ENCODE data around the gene HBEGF.

Gene HBEGF

DNA sequence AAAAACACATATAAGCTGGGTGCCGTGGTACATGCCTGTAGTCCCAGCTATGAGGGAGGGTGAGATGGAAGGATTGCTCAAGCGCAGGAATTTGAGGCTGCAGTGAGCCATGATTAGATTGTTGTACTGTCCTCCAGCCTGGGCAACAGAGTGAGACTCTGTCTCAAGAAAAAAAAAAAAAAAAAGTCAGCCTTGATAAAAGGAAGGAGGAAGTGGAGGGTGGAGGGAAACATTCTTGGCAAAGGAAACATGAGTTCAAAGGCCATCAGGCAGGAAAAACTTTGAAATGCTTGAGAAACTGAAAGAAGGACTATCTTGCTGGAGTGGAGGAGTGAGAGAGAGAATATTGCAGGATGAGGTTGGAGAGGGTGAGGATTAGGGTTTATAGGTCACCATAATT, 36.9 kb upstream of the HBEGF start:
- peak; percentile 5 for DNase-seq (ENCODE audit: low spot score)
- Histone ChIP-seq H3K4me3 (ENCODE audit: severe bottlenecking) (no peak overlapping the region), H3K27me3 (ENCODE audit: insufficient read depth, poor library complexity, severe bottlenecking) (no peaks in the 10 kb centered on the region), H3K27ac (ENCODE audit: poor library complexity, severe bottlenecking) (no peak overlapping the region), H3K9me3 (ENCODE audit: severe bottlenecking) (peaks cover 8% of the 10 kb centered on the region), H3K36me3 (ENCODE audit: low read depth) (no peaks in the 10 kb centered on the region), H3K4me1 (ENCODE audit: insufficient read depth, poor library complexity, severe bottlenecking) (no peaks in the 10 kb centered on the region)
- ATAC-seq (ENCODE audit: low read depth), result no peak
- TF ChIP-seq, protein P1, sequence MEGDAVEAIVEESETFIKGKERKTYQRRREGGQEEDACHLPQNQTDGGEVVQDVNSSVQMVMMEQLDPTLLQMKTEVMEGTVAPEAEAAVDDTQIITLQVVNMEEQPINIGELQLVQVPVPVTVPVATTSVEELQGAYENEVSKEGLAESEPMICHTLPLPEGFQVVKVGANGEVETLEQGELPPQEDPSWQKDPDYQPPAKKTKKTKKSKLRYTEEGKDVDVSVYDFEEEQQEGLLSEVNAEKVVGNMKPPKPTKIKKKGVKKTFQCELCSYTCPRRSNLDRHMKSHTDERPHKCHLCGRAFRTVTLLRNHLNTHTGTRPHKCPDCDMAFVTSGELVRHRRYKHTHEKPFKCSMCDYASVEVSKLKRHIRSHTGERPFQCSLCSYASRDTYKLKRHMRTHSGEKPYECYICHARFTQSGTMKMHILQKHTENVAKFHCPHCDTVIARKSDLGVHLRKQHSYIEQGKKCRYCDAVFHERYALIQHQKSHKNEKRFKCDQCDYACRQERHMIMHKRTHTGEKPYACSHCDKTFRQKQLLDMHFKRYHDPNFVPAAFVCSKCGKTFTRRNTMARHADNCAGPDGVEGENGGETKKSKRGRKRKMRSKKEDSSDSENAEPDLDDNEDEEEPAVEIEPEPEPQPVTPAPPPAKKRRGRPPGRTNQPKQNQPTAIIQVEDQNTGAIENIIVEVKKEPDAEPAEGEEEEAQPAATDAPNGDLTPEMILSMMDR (IDR thresholded peaks at IDR 0.05; ENCODE audit: poor library complexity, severe bottlenecking), result no peak

DNA sequence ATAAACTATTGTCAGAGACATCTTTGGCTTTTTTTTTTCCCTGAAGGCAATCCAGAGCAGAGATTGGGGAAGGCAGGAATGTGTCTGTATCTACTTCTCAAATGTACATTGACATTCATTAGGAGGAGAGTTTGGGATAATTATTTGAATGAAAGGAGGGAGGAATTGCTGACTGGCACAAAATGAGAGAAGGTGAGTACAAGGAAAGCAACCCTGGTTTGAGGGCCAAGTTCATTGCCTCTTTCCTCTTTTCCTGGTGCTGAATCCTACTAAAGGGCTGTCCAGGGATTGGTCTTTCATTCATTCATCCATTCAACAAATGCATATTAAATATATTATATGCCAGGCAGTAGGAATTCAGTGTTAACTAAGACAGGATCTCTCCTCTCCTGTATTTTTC, 36.5 kb upstream of the HBEGF start:
- Histone ChIP-seq H3K9me3 (ENCODE audit: severe bottlenecking) (peaks cover 8% of the 10 kb centered on the region), H3K27ac (ENCODE audit: poor library complexity, severe bottlenecking) (no peak overlapping the region), H3K4me1 (ENCODE audit: insufficient read depth, poor library complexity, severe bottlenecking) (no peaks in the 10 kb centered on the region), H3K27me3 (ENCODE audit: insufficient read depth, poor library complexity, severe bottlenecking) (no peaks in the 10 kb centered on the region), H3K4me3 (ENCODE audit: severe bottlenecking) (no peak overlapping the region), H3K36me3 (ENCODE audit: low read depth) (no peaks in the 10 kb centered on the region)
- TF ChIP-seq, protein P1 (IDR thresholded peaks at IDR 0.05; ENCODE audit: poor library complexity, severe bottlenecking), result no peak
- no peak for DNase-seq (ENCODE audit: low spot score)
- ATAC-seq (ENCODE audit: low read depth), result no peak

GRCh38 chr5:140381972-140382371, 35.6 kb upstream of the HBEGF start:
- Histone ChIP-seq H3K4me3 (ENCODE audit: severe bottlenecking) (no peak overlapping the region), H3K27ac (ENCODE audit: poor library complexity, severe bottlenecking) (no peak overlapping the region), H3K36me3 (ENCODE audit: low read depth) (no peaks in the 10 kb centered on the region), H3K27me3 (ENCODE audit: insufficient read depth, poor library complexity, severe bottlenecking) (no peaks in the 10 kb centered on the region), H3K4me1 (ENCODE audit: insufficient read depth, poor library complexity, severe bottlenecking) (no peaks in the 10 kb centered on the region), H3K9me3 (ENCODE audit: severe bottlenecking) (peaks cover 8% of the 10 kb centered on the region)
- TF ChIP-seq, protein P1 (IDR thresholded peaks at IDR 0.05; ENCODE audit: poor library complexity, severe bottlenecking), result no peak
- no peak for ATAC-seq (ENCODE audit: low read depth)
- peak; percentile 1 for DNase-seq (ENCODE audit: low spot score)

GRCh38 chr5:140381351-140381750, 34.9 kb upstream of the HBEGF start:
- Histone ChIP-seq H3K27me3 (ENCODE audit: insufficient read depth, poor library complexity, severe bottlenecking) (no peaks in the 10 kb centered on the region), H3K4me3 (ENCODE audit: severe bottlenecking) (no peak overlapping the region), H3K27ac (ENCODE audit: poor library complexity, severe bottlenecking) (no peak overlapping the region), H3K4me1 (ENCODE audit: insufficient read depth, poor library complexity, severe bottlenecking) (no peaks in the 10 kb centered on the region), H3K36me3 (ENCODE audit: low read depth) (no peaks in the 10 kb centered on the region), H3K9me3 (ENCODE audit: severe bottlenecking) (peaks cover 8% of the 10 kb centered on the region)
- DNase-seq (ENCODE audit: low spot score), result peak; percentile 24
- TF ChIP-seq, protein P1 (IDR thresholded peaks at IDR 0.05; ENCODE audit: poor library complexity, severe bottlenecking), result no peak
- ATAC-seq (ENCODE audit: low read depth), result no peak

GRCh38 chr5:140372971-140373487, 26.6 kb upstream of the HBEGF start:
- Histone ChIP-seq H3K27me3 (ENCODE audit: insufficient read depth, poor library complexity, severe bottlenecking) (no peaks in the 10 kb centered on the region), H3K4me3 (ENCODE audit: severe bottlenecking) (no peak overlapping the region), H3K9me3 (ENCODE audit: severe bottlenecking) (no peaks in the 10 kb centered on the region), H3K4me1 (ENCODE audit: insufficient read depth, poor library complexity, severe bottlenecking) (no peaks in the 10 kb centered on the region), H3K36me3 (ENCODE audit: low read depth) (no peaks in the 10 kb centered on the region), H3K27ac (ENCODE audit: poor library complexity, severe bottlenecking) (no peak overlapping the region)
- TF ChIP-seq, protein P1 (IDR thresholded peaks at IDR 0.05; ENCODE audit: poor library complexity, severe bottlenecking), result peak; percentile 97
- no peak for DNase-seq (ENCODE audit: low spot score)
- ATAC-seq (ENCODE audit: low read depth), result peak; percentile 85
